GM21390 (cell line): ENCODE results near the gene ACOX3.

Source experiments
- ATAC-seq: cut with Tn5 transposase; IDR thresholded peaks from one replicate; pipeline ENCODE4 v1.9.1; 2021; ENCODE audit not compliant: unreplicated experiment

Gene ACOX3

GRCh38 chr4:8377103-8378075 lies 63.1 kb downstream of the ACOX3 start:
- no peak for ATAC-seq

GRCh38 chr4:8376361-8377102 lies 64.0 kb downstream of the ACOX3 start:
- ATAC-seq = no peak

- no peak for ATAC-seq
Observed at GRCh38 chr4:8374851-8375649, 65.5 kb downstream of the ACOX3 start.

GRCh38 chr4:8373973-8374545 lies 66.5 kb downstream of the ACOX3 start:
- ATAC-seq = no peak

GRCh38 chr4:8373270-8373972 lies 67.1 kb downstream of the ACOX3 start:
- ATAC-seq = no peak

- ATAC-seq = no peak
Observed at GRCh38 chr4:8372506-8372905, 68.0 kb downstream of the ACOX3 start.

- no peak for ATAC-seq
Observed at GRCh38 chr4:8371596-8371995, 68.9 kb downstream of the ACOX3 start.

- no peak for ATAC-seq
Observed at GRCh38 chr4:8370835-8371595, 69.5 kb downstream of the ACOX3 start.

GRCh38 chr4:8370106-8370787 lies 70.3 kb downstream of the ACOX3 start:
- no peak for ATAC-seq

GRCh38 chr4:8369426-8370105 lies 71.0 kb downstream of the ACOX3 start:
- ATAC-seq = no peak

- no peak for ATAC-seq
Observed at GRCh38 chr4:8368998-8369397, 71.5 kb downstream of the ACOX3 start.

- ATAC-seq = no peak
Observed at GRCh38 chr4:8368061-8368481, 72.5 kb downstream of the ACOX3 start.

- no peak for ATAC-seq
Observed at GRCh38 chr4:8366601-8367000, 73.9 kb downstream of the ACOX3 start.

- ATAC-seq = no peak
Observed at GRCh38 chr4:8365951-8366350, 74.6 kb downstream of the ACOX3 start.

GRCh38 chr4:8365353-8365752 lies 75.2 kb downstream of the ACOX3 start:
- no peak for ATAC-seq

- ATAC-seq = no peak
Observed at GRCh38 chr4:8364848-8365350, 75.6 kb downstream of the ACOX3 start.

- ATAC-seq = no peak
Observed at GRCh38 chr4:8364141-8364540, 76.4 kb downstream of the ACOX3 start.

GRCh38 chr4:8362483-8362882 lies 78.0 kb downstream of the ACOX3 start:
- ATAC-seq = no peak
